ENCODE measurements around the gene TXN.

The TXN gene

DNA sequence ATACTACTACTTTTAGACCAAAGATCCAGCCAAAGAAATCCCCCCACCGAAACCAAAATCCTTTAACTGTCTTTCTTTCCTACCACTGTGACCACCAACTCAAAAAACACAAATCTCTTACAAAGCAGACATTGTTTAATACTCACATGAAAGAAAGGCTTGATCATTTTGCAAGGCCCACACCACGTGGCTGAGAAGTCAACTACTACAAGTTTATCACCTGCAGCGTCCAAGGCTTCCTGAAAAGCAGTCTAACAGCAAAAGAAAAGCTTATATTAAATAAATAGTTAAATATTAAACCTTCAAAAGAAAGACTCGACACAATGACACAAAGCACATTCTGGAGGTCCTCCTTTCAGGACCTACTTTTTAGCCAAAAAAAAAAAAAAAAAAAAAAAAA is 5.1 kb downstream of the TXN start:
- no peak overlapping the region for H3K4me3 ChIP-seq (ENCODE audit: low read length)
- DNase-seq (ENCODE audit: low read depth), result no peak
- TF ChIP-seq, protein P1, sequence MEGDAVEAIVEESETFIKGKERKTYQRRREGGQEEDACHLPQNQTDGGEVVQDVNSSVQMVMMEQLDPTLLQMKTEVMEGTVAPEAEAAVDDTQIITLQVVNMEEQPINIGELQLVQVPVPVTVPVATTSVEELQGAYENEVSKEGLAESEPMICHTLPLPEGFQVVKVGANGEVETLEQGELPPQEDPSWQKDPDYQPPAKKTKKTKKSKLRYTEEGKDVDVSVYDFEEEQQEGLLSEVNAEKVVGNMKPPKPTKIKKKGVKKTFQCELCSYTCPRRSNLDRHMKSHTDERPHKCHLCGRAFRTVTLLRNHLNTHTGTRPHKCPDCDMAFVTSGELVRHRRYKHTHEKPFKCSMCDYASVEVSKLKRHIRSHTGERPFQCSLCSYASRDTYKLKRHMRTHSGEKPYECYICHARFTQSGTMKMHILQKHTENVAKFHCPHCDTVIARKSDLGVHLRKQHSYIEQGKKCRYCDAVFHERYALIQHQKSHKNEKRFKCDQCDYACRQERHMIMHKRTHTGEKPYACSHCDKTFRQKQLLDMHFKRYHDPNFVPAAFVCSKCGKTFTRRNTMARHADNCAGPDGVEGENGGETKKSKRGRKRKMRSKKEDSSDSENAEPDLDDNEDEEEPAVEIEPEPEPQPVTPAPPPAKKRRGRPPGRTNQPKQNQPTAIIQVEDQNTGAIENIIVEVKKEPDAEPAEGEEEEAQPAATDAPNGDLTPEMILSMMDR (conservative IDR thresholded peaks at IDR 0.05; ENCODE audit: low read depth, low read length), result no peak

DNA sequence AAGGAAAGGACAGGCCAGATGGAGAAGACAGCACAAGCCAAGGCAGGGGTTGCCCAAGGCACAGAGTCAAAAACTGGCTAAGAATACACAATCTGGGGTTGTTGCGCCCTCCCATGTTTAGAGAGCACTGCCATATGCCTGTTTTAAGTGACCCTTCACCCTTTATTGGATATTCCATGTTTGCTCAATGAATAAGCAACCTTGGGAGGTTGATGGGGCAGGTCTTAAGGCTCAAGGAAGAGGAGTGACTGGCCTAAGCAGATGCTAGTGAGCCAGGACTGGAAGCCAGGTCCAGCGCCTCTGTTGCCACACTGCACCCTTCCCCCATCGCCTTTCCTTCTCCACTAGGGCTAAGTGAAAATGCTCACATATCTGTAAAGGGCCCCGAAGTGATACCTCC is 6.7 kb downstream of the TXN start:
- TF ChIP-seq, protein P1 (conservative IDR thresholded peaks at IDR 0.05; ENCODE audit: low read depth, low read length), result no peak
- no peak overlapping the region for H3K4me3 ChIP-seq (ENCODE audit: low read length)
- DNase-seq (ENCODE audit: low read depth), result no peak

- no peak overlapping the region for H3K4me3 ChIP-seq (ENCODE audit: low read length)
- TF ChIP-seq, protein P1 (conservative IDR thresholded peaks at IDR 0.05; ENCODE audit: low read depth, low read length), result no peak
- no peak for DNase-seq (ENCODE audit: low read depth)
Measured at GRCh38 chr9:110248361-110248760, 7.9 kb downstream of the TXN start.

- TF ChIP-seq, protein P1 (conservative IDR thresholded peaks at IDR 0.05; ENCODE audit: low read depth, low read length), result no peak
- H3K4me3 ChIP-seq (ENCODE audit: low read length), result no peak overlapping the region
- no peak for DNase-seq (ENCODE audit: low read depth)
Measured at GRCh38 chr9:110246214-110246613, 10.1 kb downstream of the TXN start.

DNA sequence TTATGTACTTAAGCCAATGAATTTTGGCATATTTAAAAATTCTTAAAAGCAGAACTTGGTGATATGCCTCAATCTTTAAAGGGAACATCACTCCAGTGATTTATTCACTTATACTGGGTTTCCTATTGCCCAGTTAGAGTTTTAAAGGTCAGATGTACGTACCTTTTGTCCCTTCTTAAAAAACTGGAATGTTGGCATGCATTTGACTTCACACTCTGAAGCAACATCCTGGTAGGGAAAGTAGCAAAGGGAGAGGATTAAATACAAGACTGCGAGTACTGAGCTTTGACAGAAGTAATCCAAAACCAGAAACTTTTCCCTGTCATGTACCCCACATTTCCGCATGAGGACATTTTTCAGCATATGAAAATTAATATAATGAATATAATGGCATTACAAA is 11.7 kb downstream of the TXN start:
- DNase-seq (ENCODE audit: low read depth), result no peak
- H3K4me3 ChIP-seq (ENCODE audit: low read length), result no peak overlapping the region
- TF ChIP-seq, protein P1 (conservative IDR thresholded peaks at IDR 0.05; ENCODE audit: low read depth, low read length), result no peak

GRCh38 chr9:110241858-110242321 is 14.4 kb downstream of the TXN start:
- no peak overlapping the region for H3K4me3 ChIP-seq (ENCODE audit: low read length)
- DNase-seq (ENCODE audit: low read depth), result no peak

DNA sequence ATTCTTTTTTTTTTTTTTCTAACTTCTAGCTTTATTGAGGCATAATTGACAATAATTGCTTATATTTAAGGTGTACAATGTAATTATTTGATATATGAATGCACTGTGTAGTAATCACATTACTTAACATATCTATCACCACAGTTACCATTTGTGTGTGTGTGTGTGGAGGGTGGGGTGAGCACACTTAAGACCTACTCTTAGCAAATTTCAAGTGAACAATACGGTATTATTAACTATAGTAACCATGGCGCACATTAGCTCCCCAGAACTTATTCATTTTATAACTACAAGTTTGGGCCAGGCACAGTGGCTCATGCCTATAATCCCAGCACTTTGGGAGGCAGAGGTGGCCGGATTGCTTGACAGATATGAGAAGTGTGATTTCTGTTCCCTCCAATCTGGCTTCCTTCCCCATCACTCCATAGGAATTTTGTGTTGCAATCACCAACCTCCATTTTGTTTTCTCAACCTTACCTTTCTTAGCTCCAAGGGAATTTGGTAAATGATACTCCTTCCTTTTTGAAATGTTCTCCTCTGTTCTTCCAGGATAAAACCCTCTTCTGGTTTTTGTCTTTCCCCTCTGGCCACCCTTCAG is 14.9 kb downstream of the TXN start:
- no peak for DNase-seq (ENCODE audit: low read depth)
- H3K4me3 ChIP-seq (ENCODE audit: low read length), result no peak overlapping the region
- TF ChIP-seq, protein P1 (conservative IDR thresholded peaks at IDR 0.05; ENCODE audit: low read depth, low read length), result no peak

More at GRCh38 chr9:110241858-110242321, 14.4 kb downstream of the TXN start:
- TF ChIP-seq, protein P1 (conservative IDR thresholded peaks at IDR 0.05; ENCODE audit: low read depth, low read length), result no peak
